ENCODE data around the gene TSPAN6. TPM values are rescaled to one million over a fixed set of nuclear protein-coding genes. Genes with fewer than 3 reads are reported as not detected.

The TSPAN6 gene
- total RNA-seq, 1 donor from 2014 or later: 52.2 TPM

GRCh38 chrX:100663642-100664041 lies 27.0 kb upstream of the TSPAN6 start:
- no peak for DNase-seq (ENCODE audit: low spot score)
- Mint-ChIP-seq H3K4me3 (ENCODE audit: unreplicated experiment) (no peak overlapping the region), H3K27ac (ENCODE audit: unreplicated experiment) (no peak overlapping the region), H3K9me3 (ENCODE audit: unreplicated experiment) (no peaks in the 10 kb centered on the region), H3K4me1 (ENCODE audit: unreplicated experiment) (peaks cover 8% of the 10 kb centered on the region), H3K27me3 (ENCODE audit: unreplicated experiment) (peaks cover 1% of the 10 kb centered on the region), H3K36me3 (ENCODE audit: low read depth, unreplicated experiment) (no peaks in the 10 kb centered on the region)
- no peak for TF ChIP-seq CTCF (IDR thresholded peaks at IDR 0.05; ENCODE audit: unreplicated experiment)

- peaks cover 13% of the 10 kb centered on the region for H3K4me1 Mint-ChIP-seq (ENCODE audit: unreplicated experiment)
- H3K27me3 Mint-ChIP-seq (ENCODE audit: unreplicated experiment): no peaks in the 10 kb centered on the region
- H3K9me3 Mint-ChIP-seq (ENCODE audit: unreplicated experiment): no peaks in the 10 kb centered on the region
- no peaks in the 10 kb centered on the region for H3K36me3 Mint-ChIP-seq (ENCODE audit: low read depth, unreplicated experiment)
- no peak overlapping the region for H3K27ac Mint-ChIP-seq (ENCODE audit: unreplicated experiment)
- TF ChIP-seq CTCF (IDR thresholded peaks at IDR 0.05; ENCODE audit: unreplicated experiment): no peak
- DNase-seq (ENCODE audit: low spot score): no peak
- H3K4me3 Mint-ChIP-seq (ENCODE audit: unreplicated experiment): no peak overlapping the region
Measured at GRCh38 chrX:100662796-100663195, 26.2 kb upstream of the TSPAN6 start.

- Mint-ChIP-seq H3K27ac (ENCODE audit: unreplicated experiment) (no peak overlapping the region), H3K9me3 (ENCODE audit: unreplicated experiment) (no peaks in the 10 kb centered on the region), H3K27me3 (ENCODE audit: unreplicated experiment) (no peaks in the 10 kb centered on the region), H3K36me3 (ENCODE audit: low read depth, unreplicated experiment) (no peaks in the 10 kb centered on the region), H3K4me3 (ENCODE audit: unreplicated experiment) (no peak overlapping the region), H3K4me1 (ENCODE audit: unreplicated experiment) (peaks cover 15% of the 10 kb centered on the region)
- no peak for DNase-seq (ENCODE audit: low spot score)
- TF ChIP-seq CTCF (IDR thresholded peaks at IDR 0.05; ENCODE audit: unreplicated experiment): no peak
Measured at GRCh38 chrX:100662170-100662569, 25.6 kb upstream of the TSPAN6 start.

- no peak for TF ChIP-seq CTCF (IDR thresholded peaks at IDR 0.05; ENCODE audit: unreplicated experiment)
- H3K4me3 Mint-ChIP-seq (ENCODE audit: unreplicated experiment): no peak overlapping the region
- no peaks in the 10 kb centered on the region for H3K9me3 Mint-ChIP-seq (ENCODE audit: unreplicated experiment)
- H3K4me1 Mint-ChIP-seq (ENCODE audit: unreplicated experiment): peaks cover 15% of the 10 kb centered on the region
- H3K27ac Mint-ChIP-seq (ENCODE audit: unreplicated experiment): peak overlapping the region; percentile 94
- no peaks in the 10 kb centered on the region for H3K36me3 Mint-ChIP-seq (ENCODE audit: low read depth, unreplicated experiment)
- DNase-seq (ENCODE audit: low spot score): no peak
- no peaks in the 10 kb centered on the region for H3K27me3 Mint-ChIP-seq (ENCODE audit: unreplicated experiment)
Measured at GRCh38 chrX:100659431-100660137, 23.0 kb upstream of the TSPAN6 start.

GRCh38 chrX:100658941-100659381 lies 22.4 kb upstream of the TSPAN6 start:
- Mint-ChIP-seq H3K4me3 (ENCODE audit: unreplicated experiment) (no peak overlapping the region), H3K36me3 (ENCODE audit: low read depth, unreplicated experiment) (no peaks in the 10 kb centered on the region), H3K27ac (ENCODE audit: unreplicated experiment) (peak overlapping the region; percentile 94), H3K9me3 (ENCODE audit: unreplicated experiment) (no peaks in the 10 kb centered on the region), H3K27me3 (ENCODE audit: unreplicated experiment) (no peaks in the 10 kb centered on the region), H3K4me1 (ENCODE audit: unreplicated experiment) (peaks cover 15% of the 10 kb centered on the region)
- no peak for TF ChIP-seq CTCF (IDR thresholded peaks at IDR 0.05; ENCODE audit: unreplicated experiment)
- no peak for DNase-seq (ENCODE audit: low spot score)

Measured in endothelial cell (in vitro differentiated cells).